Jurkat, Clone E6-1 (cell line): ENCODE data around the gene SLC37A1.
A peak's percentile ranks its signal among the peaks of the same experiment; 100 is the strongest.

ENCODE experiments used
- DNase-seq: peaks from one replicate; pipeline ENCODE4 v3.0.0-alpha.2; 2011; ENCODE audit warnings: low read depth, low spot score
- H3K4me3 ChIP-seq: 2 replicates; pipeline ENCODE4 v1.5.1; 2011; ENCODE audit warnings: mild to moderate bottlenecking, low read length, control low read depth, moderate library complexity

The SLC37A1 gene

GRCh38 chr21:42522771-42523170 lies 9.1 kb downstream of the SLC37A1 start:
- H3K4me3 ChIP-seq = no peak overlapping the region
- no peak for DNase-seq

- DNase-seq = no peak
- H3K4me3 ChIP-seq = no peak overlapping the region
Measured at GRCh38 chr21:42523211-42523610, 9.6 kb downstream of the SLC37A1 start.

GRCh38 chr21:42523941-42524340 lies 10.3 kb downstream of the SLC37A1 start:
- no peak overlapping the region for H3K4me3 ChIP-seq
- DNase-seq = no peak

- no peak for DNase-seq
- no peak overlapping the region for H3K4me3 ChIP-seq
Measured at GRCh38 chr21:42524341-42525028, 10.8 kb downstream of the SLC37A1 start.

- no peak for DNase-seq
- no peak overlapping the region for H3K4me3 ChIP-seq
Measured at GRCh38 chr21:42525029-42525581, 11.5 kb downstream of the SLC37A1 start.

- no peak for DNase-seq
- H3K4me3 ChIP-seq = no peak overlapping the region
Measured at GRCh38 chr21:42525676-42526378, 12.2 kb downstream of the SLC37A1 start.

- H3K4me3 ChIP-seq = no peak overlapping the region
Measured at GRCh38 chr21:42526379-42526727, 12.7 kb downstream of the SLC37A1 start.

GRCh38 chr21:42527127-42527488 lies 13.5 kb downstream of the SLC37A1 start:
- DNase-seq = no peak
- peak overlapping the region; percentile 11; the same call in 1 of the 2 replicates for H3K4me3 ChIP-seq

More at GRCh38 chr21:42526379-42526727, 12.7 kb downstream of the SLC37A1 start:
- DNase-seq = no peak

- peak overlapping the region; percentile 29 for H3K4me3 ChIP-seq
Measured at GRCh38 chr21:42527489-42528158, 14.0 kb downstream of the SLC37A1 start.

GRCh38 chr21:42530167-42530518 lies 16.5 kb downstream of the SLC37A1 start:
- no peak overlapping the region for H3K4me3 ChIP-seq
- DNase-seq = no peak

More at GRCh38 chr21:42527489-42528158, 14.0 kb downstream of the SLC37A1 start:
- peak; percentile 97 for DNase-seq

GRCh38 chr21:42531771-42532170 lies 18.1 kb downstream of the SLC37A1 start:
- H3K4me3 ChIP-seq = no peak overlapping the region
- no peak for DNase-seq

GRCh38 chr21:42532466-42533181 lies 19.0 kb downstream of the SLC37A1 start:
- DNase-seq = no peak
- H3K4me3 ChIP-seq = no peak overlapping the region

GRCh38 chr21:42533306-42533962 lies 19.8 kb downstream of the SLC37A1 start:
- no peak for DNase-seq
- no peak overlapping the region for H3K4me3 ChIP-seq

GRCh38 chr21:42533963-42534355 lies 20.3 kb downstream of the SLC37A1 start:
- H3K4me3 ChIP-seq = no peak overlapping the region

GRCh38 chr21:42534421-42535378 lies 21.0 kb downstream of the SLC37A1 start:
- no peak for DNase-seq
- no peak overlapping the region for H3K4me3 ChIP-seq

More at GRCh38 chr21:42533963-42534355, 20.3 kb downstream of the SLC37A1 start:
- no peak for DNase-seq

- H3K4me3 ChIP-seq = no peak overlapping the region
- DNase-seq = no peak
Measured at GRCh38 chr21:42535602-42536171, 22.0 kb downstream of the SLC37A1 start.

GRCh38 chr21:42536601-42537000 lies 22.9 kb downstream of the SLC37A1 start:
- no peak for DNase-seq
- H3K4me3 ChIP-seq = no peak overlapping the region
